Ovary (tissue), 3 donors: ENCODE measurements around the gene TMEM54.

Source experiments
- CTCF ChIP-seq, 3 donors: fragments of 450-650 bp in 2 of 3; fragments of 200-600 bp in 1 of 3; IDR thresholded peaks; one replicate each; pipeline versions ENCODE4 v1.5.1 to v1.8.0; 2016 to 2022; ENCODE audit warnings: antibody characterized with exemption in 3 of 3, mild to moderate bottlenecking in 1 of 3
- EP300 ChIP-seq: sonication (generic); formaldehyde crosslinking; IDR thresholded peaks from one replicate; pipeline ENCODE4 v1.6.1; 2017; ENCODE audit warnings: antibody characterized with exemption
- donor health status: DM: no; HTN: no; CAD: no.

GRCh38 chr1:32939655-32940371 is 38.6 kb upstream of the TMEM54 start:
- TF ChIP-seq CTCF (IDR thresholded peaks at IDR 0.05): no peak
- TF ChIP-seq EP300: no peak
